D341Med (cell line): ENCODE measurements around the gene FKBP15.

Experiments
- DNase-seq: peaks from one replicate; pipeline ENCODE4 v3.0.0; 2012; ENCODE audit warnings: low spot score

FKBP15 gene

GRCh38 chr9:113228130-113228665 lies 7.1 kb upstream of the FKBP15 start:
- no peak for DNase-seq

DNA sequence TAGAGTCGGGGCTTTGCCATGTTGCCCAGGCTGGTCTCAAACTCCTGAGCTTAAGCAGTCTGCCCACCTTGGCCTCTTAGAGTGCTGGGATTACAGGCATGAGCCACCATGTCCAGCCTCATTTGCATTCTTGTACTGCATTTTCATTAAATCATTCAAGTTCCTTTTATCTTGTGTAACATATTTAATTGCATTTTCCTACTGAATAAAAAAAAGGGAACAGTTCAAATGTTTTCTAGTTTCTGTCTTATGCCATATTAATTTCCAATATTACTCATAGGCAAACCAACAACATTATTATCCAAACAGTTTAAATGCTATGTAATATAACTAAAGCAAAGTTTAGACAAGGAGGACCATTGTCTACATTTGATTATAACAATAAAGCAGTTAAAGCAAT lies 6.4 kb upstream of the FKBP15 start:
- no peak for DNase-seq

DNA sequence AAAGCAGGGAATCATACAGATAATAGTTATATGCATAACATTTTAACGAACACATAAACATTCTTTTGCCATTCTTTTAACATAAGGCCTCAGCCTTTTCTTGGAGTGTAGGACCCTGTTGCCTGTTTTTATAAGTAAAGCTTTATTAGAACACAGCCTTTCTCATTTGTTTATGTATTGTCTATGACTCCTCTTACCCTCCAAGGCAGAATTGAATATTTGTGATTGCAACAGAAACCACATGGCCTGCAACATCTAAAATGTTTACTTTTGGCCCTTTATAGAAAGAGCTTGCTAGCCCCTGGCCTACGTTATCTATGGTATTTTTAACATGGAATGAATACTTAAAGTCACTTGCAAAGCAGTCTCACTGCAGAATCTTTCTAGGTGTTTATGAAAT lies 2.9 kb upstream of the FKBP15 start:
- DNase-seq: no peak

DNA sequence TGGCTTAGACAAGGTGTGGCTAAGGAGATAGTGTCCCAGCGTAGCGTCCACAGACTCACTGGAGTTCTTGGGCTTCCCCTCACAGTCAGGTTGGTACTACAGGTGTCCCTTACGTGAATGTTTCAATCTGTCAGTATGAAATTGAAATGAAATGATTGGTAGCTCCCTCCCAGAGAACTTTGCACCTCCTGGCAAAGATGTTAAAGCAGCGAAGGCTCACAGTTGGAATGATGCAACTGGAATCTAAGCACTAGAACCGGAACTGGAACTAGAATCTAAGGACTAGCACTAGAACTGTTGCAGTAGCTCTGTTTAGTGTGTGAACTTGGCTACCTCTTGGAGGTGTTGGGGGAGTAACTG lies 1.4 kb upstream of the FKBP15 start:
- DNase-seq: no peak

- DNase-seq: peak; percentile 22
Observed at GRCh38 chr9:113221800-113222481, 864 bp upstream of the FKBP15 start.

- DNase-seq: no peak
Observed at GRCh38 chr9:113220467-113221002, 542 bp downstream of the FKBP15 start.

DNA sequence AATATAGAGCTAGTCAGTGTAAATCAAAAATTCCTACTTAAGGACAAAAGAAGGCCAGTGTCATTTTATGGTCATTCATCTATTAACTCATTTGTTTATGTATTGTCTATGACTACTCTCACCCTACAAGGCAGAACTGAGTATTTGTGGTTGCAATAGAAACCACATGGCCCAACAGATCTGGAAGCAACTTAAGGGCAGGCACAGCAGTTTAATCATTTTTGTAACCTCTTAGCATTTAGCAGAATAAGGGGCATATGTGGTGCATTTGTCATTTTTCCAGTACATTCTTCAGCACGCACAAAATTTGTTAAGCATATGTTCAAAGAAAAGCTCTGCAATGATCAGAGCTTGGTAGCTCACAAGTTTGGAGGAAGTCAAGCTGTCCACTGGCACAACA lies 1.1 kb downstream of the FKBP15 start:
- DNase-seq: no peak

GRCh38 chr9:113219186-113219936 lies 1.7 kb downstream of the FKBP15 start:
- no peak for DNase-seq

DNA sequence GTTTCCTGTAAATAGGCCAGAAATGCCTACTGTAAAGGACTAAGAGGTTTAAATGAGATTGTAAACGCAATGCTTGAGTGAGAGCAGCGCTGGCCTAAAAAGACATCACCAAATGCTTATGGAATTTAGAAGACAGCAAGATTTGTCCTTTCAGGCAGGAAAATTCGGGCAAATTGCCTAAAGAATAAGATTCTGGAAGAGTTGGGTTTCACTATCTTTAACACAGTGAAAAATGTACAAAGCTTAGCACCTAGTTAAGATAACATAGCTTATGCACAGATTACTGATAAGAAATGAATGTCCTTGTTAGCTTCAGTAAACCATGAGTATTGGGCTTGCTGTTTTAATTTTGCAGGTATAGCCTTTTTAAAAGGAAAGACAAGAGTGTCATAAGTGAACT lies 4.7 kb downstream of the FKBP15 start:
- DNase-seq: no peak

DNA sequence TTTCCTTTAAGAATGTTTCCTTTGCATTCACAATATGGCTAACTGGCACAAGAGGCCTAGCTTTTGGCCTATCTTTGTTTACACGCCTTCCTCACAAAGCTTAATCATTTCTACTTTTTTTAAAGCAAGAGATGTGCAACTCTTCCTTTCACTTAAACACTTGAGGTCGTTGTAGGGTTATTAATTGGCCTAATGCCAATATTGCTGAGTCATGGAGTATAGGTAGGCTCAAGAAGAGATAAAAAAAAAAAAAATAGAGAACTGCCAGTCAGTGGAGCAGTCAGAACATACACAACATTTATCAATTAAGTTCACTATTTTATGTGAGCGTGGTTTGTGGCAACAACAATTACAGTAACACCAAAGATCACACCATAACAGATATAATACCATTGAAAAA lies 5.9 kb downstream of the FKBP15 start:
- DNase-seq: no peak

- DNase-seq: no peak
Observed at GRCh38 chr9:113210815-113211214, 10.3 kb downstream of the FKBP15 start.

DNA sequence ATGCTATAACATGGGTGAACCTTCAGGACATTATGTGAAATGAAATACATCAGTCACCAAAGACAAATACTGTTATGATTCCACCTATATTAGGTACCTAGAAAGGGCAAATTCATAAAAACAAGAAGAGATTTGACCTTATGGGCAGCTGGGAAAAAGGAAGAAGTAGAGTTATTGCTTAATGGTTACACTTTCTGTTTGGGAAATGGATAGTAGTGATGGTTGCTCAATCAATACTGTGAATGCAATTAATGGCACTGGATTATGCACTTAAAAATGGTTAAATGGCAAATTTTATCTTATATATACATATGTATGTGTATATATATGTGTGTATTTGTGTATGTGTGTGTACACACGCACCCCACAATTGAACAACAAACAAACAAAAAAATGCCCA lies 15.2 kb downstream of the FKBP15 start:
- DNase-seq: no peak

DNA sequence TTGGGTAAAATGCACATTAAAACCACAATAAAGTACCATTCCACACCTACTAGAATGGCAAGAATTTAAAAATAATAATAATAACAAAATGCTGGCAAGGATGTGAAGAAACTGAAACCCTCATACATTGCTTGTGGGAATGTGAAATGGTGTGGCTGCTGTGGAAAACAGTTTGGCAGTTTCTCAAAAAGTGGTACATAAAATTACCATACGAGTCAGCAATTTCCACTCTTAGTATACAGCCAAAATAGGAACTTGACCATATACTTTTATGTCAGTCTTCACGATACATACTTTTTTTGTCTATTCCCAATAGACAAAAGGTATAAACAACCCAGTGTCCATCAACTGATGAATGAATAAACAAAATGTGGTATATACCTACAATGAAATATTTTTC lies 15.6 kb downstream of the FKBP15 start:
- DNase-seq: no peak

GRCh38 chr9:113199683-113200329 lies 21.3 kb downstream of the FKBP15 start:
- DNase-seq: no peak

DNA sequence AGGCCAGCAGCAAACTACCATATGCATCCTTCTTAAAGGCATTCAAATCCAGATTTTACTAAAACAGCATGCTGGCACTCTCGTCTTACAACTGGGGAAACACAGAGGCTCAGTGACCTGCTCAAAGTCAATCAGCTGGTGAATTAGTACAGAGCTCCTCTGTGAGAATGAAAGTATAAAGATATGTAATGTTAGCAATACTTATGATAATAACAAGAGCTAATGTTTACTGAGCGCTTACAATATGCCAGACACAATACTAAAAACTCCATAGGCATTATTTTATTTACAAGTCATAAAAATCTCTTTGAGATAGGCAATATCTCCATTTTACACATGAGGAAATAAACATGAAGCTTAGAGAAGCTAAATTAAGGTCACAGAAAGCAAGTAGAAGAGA lies 28.6 kb downstream of the FKBP15 start:
- DNase-seq: no peak

DNA sequence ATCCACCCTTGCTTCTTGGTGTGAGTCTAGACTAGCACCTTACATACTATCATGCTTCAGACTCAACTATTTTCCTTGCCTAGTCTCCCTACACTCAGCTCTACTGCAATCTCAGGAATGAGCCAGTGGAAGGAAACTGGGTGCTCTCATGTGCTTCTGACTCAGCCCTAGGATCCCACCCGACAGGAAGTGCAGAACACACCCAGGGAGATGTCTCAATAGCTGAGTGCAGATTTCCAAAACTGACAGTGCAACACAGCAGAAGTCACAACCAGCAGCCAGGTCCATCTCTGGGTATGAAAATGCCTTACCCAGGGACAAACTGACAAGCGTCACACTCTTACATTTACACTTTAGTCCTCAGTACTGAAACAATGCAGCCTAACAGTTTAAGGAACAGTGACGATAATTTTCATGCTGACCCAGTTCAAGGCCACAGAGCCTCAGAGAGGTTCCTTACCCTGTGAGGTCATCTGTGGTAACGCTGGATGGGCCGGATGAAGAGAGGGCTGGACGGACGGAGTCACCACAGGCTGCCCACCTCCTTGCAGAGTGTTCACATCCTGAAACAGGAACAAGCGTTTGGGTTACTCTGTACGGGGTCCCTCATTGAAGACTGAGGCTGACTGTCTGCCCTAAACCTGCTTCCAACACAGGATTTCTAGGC lies 33.0 kb downstream of the FKBP15 start:
- no peak for DNase-seq

GRCh38 chr9:113186137-113186755 lies 34.8 kb downstream of the FKBP15 start:
- DNase-seq: no peak

DNA sequence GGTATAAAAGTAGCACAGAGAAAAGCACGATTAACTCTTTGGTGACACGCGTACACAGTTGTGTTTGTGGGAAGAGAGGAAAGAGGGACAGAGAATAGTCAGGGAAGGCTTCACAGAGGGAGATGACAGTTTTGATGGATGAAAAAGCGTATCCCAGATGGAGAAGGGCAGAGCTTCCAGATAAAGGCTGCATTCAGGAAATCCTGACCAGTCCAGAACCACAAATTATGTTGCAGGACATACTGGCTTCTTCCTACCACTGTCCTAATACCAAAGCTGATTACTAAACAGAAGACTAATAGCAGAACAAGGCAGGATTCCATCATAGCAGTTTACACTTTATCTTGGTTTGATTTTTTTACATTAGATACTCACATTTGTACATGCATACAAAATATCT lies 35.8 kb downstream of the FKBP15 start:
- no peak for DNase-seq

GRCh38 chr9:113184539-113184938 lies 36.5 kb downstream of the FKBP15 start:
- no peak for DNase-seq

GRCh38 chr9:113183956-113184488 lies 37.1 kb downstream of the FKBP15 start:
- DNase-seq: no peak

- DNase-seq: no peak
Observed at GRCh38 chr9:113181165-113181564, 39.9 kb downstream of the FKBP15 start.

GRCh38 chr9:113179839-113180238 lies 41.2 kb downstream of the FKBP15 start:
- no peak for DNase-seq
